Chondrocyte (in vitro differentiated cells): Measurements from ENCODE around the gene DCBLD2. TPM values are rescaled to one million over a fixed set of nuclear protein-coding genes. Genes with fewer than 3 reads are reported as not detected.
A peak's percentile ranks its signal among the peaks of the same experiment; 100 is the strongest.

Experiments used
- DNase-seq: peaks from one replicate; pipeline ENCODE4 v3.0.0; 2021; ENCODE audit warnings: mixed read lengths, low spot score
- H3K27ac Mint-ChIP-seq: one replicate; pipeline ENCODE4 v1.8.0; 2021; ENCODE audit warnings: mild to moderate bottlenecking, moderate library complexity, mixed read lengths; ENCODE audit not compliant: unreplicated experiment
- H3K27me3 Mint-ChIP-seq: 2 replicates; pipeline ENCODE4 v1.8.0; 2021; ENCODE audit warnings: low read depth, mixed read lengths
- H3K36me3 Mint-ChIP-seq: 2 replicates; pipeline ENCODE4 v1.8.0; 2021; ENCODE audit warnings: low read depth, mixed read lengths
- H3K4me1 Mint-ChIP-seq: 2 replicates; pipeline ENCODE4 v1.8.0; 2021; ENCODE audit warnings: low read depth, mild to moderate bottlenecking, mixed read lengths
- H3K4me3 Mint-ChIP-seq: one replicate; pipeline ENCODE4 v1.8.0; 2021; ENCODE audit warnings: mild to moderate bottlenecking, moderate library complexity, mixed read lengths; ENCODE audit not compliant: unreplicated experiment
- H3K9me3 Mint-ChIP-seq: 2 replicates; pipeline ENCODE4 v1.8.0; 2021; ENCODE audit warnings: low read depth, mixed read lengths
- total RNA-seq: library from RNA; stranded (reverse); gene quantifications from 3 replicates; pipeline ENCODE4 v1.2.1, GENCODE V29; 2021
- TF ChIP-seq, protein P1 (sequence below): fragments of 200-600 bp; sonication (generic); IDR thresholded peaks from 2 replicates; pipeline ENCODE4 v1.5.0; 2021; ENCODE audit warnings: antibody characterized with exemption, mild to moderate bottlenecking, moderate library complexity

Gene DCBLD2
- total RNA-seq, 1 donor from 2014 or later: 63.2 TPM

DNA sequence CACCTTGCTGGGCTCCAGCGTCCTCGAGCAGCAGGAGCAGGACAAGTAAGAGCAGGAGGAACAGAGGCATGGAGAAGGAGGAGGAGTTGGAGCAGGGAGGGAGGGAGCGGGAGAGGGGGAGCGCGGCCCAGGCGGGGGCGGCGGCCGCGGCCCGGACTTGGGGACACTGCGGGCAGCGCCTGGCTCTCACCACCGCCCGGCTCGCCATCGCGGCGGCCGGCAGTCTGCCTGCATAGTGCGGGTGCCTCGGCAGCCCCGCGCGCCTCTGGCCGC, 440 bp downstream of the DCBLD2 start:
- Mint-ChIP-seq H3K4me3 (peak overlapping the region; percentile 94), H3K9me3 (no peaks in the 10 kb centered on the region), H3K27me3 (no peaks in the 10 kb centered on the region), H3K27ac (peak overlapping the region; percentile 83), H3K4me1 (peaks cover 40% of the 10 kb centered on the region), H3K36me3 (no peaks in the 10 kb centered on the region)
- no peak for DNase-seq
- TF ChIP-seq, protein P1, sequence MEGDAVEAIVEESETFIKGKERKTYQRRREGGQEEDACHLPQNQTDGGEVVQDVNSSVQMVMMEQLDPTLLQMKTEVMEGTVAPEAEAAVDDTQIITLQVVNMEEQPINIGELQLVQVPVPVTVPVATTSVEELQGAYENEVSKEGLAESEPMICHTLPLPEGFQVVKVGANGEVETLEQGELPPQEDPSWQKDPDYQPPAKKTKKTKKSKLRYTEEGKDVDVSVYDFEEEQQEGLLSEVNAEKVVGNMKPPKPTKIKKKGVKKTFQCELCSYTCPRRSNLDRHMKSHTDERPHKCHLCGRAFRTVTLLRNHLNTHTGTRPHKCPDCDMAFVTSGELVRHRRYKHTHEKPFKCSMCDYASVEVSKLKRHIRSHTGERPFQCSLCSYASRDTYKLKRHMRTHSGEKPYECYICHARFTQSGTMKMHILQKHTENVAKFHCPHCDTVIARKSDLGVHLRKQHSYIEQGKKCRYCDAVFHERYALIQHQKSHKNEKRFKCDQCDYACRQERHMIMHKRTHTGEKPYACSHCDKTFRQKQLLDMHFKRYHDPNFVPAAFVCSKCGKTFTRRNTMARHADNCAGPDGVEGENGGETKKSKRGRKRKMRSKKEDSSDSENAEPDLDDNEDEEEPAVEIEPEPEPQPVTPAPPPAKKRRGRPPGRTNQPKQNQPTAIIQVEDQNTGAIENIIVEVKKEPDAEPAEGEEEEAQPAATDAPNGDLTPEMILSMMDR: no peak

DNA sequence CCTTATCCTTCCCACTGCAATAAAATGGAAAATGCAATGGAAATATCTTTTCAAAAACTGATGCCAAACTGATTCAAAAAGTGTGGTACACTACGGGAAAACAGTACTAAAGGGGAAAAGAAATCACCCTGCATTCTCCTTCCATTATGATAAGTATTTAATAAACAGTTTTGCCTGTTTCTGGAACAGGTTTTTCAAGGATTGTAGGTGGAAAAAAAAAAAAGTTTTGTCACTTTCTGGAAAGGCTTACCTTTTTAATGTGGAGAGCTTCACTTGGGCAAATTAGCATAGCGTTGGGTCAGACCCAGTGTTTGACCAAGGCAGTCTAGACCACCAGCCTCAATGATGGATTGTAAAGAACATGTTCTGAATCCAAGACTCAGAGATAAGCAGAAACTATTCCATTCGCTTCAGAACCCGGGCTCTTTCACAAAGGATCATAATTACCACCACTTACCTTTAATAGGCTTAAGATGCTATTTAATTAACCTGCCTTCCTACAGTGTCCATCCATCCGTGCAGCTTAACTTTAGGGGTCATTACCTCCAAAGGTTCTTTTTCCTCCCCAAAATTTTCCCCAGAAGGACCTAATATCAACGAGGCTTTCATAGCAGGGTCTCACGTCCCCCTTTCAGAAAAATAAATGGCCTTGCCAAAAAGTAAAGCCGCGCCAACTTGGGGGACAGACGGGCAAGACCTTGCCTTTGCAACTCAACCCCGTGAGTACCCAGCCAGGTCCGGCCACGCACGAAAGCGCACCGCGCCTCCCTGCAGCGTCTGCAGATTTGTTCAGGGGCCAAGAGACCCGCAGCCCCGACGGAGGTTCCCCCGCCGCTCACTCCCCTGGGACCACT, 1.0 kb downstream of the DCBLD2 start:
- peak; percentile 86 for DNase-seq
- H3K27ac Mint-ChIP-seq: peak overlapping the region; percentile 83
- H3K4me3 Mint-ChIP-seq: peak overlapping the region; percentile 94
- H3K4me1 Mint-ChIP-seq: peaks cover 39% of the 10 kb centered on the region
- TF ChIP-seq, protein P1: no peak
- H3K27me3 Mint-ChIP-seq: no peaks in the 10 kb centered on the region
- no peaks in the 10 kb centered on the region for H3K36me3 Mint-ChIP-seq
- H3K9me3 Mint-ChIP-seq: no peaks in the 10 kb centered on the region

DNA sequence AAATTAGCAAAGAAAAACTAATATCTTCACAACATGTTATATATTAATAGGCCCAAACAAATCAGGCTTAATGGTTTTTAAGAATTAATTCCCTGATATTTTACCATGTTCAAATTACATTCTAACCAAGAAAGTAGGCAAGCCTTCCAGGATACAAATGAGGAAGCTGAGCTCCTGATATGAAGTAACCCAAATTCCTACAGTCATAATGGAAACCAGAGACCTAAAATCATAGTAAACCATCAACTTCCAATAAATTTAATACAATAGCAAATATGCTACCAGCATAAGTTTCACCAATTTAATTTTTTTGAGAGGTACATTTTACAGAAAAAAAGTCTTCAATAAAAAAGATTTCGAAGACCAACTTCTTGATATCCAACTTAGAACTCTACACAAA, 3.8 kb downstream of the DCBLD2 start:
- no peak overlapping the region for H3K4me3 Mint-ChIP-seq
- H3K36me3 Mint-ChIP-seq: no peaks in the 10 kb centered on the region
- no peak for DNase-seq
- H3K27me3 Mint-ChIP-seq: no peaks in the 10 kb centered on the region
- no peaks in the 10 kb centered on the region for H3K9me3 Mint-ChIP-seq
- TF ChIP-seq, protein P1: no peak
- no peak overlapping the region for H3K27ac Mint-ChIP-seq
- peaks cover 45% of the 10 kb centered on the region for H3K4me1 Mint-ChIP-seq

DNA sequence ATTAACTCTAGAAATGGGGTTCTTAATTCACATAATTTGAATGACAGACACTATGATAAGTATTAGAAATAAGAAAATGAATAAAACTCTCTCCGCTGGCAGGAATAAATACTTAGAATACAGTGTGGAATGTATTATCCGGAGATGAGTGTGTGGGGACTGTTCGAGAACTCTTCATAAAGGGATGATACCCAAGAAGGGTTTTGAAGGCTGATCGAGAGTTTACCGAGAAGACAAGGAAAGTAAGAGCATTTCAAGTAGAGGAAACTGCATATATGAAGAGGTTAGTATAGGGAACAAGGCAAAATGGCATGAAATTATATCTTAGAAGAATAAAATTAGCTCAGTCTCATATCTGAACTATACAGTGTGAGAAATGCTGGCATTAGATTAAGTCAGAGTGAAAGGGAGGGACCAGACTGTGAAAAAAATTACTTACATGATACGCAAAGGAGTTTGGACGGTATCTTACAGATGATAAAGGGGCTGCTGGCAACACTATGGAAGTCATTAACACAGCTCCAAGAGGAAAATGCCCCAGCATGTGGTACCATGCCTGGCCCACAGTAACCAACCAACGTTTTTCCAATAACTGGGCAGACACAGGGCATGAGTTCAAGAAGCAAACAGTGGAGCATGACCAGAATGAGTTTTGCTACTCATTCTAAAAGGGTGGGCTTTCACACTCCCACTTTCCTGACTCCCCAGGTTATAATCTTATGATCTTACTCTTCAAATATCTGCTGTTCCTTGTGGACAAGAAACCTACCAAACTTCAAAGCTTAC, 6.5 kb downstream of the DCBLD2 start:
- DNase-seq: no peak
- Mint-ChIP-seq H3K4me3 (no peak overlapping the region), H3K4me1 (peaks cover 31% of the 10 kb centered on the region), H3K27ac (no peak overlapping the region), H3K36me3 (no peaks in the 10 kb centered on the region), H3K27me3 (no peaks in the 10 kb centered on the region), H3K9me3 (no peaks in the 10 kb centered on the region)
- TF ChIP-seq, protein P1: no peak

DNA sequence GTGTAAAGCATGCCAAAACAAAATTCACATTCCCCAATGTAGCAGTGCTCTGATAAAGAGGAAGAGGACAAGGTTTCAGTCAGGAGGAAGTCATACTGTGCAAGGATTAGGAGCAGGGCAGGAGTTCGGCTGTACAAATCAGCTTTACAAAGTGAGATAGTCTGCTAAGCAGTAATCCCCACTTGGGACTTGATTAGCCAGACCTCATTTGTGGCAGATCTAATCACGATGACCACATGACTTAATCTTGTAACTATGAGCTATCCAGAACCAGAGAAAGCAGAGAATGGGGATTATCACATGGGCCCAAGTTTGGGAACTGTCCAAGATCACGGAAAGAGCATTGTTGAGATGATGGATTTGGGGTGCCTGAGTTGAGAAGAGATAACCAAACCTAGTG, 7.8 kb downstream of the DCBLD2 start:
- Mint-ChIP-seq H3K36me3 (no peaks in the 10 kb centered on the region), H3K9me3 (no peaks in the 10 kb centered on the region), H3K4me1 (peaks cover 23% of the 10 kb centered on the region), H3K4me3 (no peak overlapping the region), H3K27me3 (no peaks in the 10 kb centered on the region), H3K27ac (no peak overlapping the region)
- TF ChIP-seq, protein P1: no peak
- DNase-seq: no peak
